GM12872 (cell line): Measurements from ENCODE around the gene SLC51B.

Experiments
- TF ChIP-seq, protein P1 (sequence below): IDR thresholded peaks from 3 replicates; pipeline ENCODE4 v1.5.1; 2011; ENCODE audit warnings: low read depth, mild to moderate bottlenecking, low read length, moderate library complexity; ENCODE audit not compliant: insufficient read depth

The SLC51B gene

GRCh38 chr15:65059931-65060596, 14.9 kb downstream of the SLC51B start:
- TF ChIP-seq, protein P1, sequence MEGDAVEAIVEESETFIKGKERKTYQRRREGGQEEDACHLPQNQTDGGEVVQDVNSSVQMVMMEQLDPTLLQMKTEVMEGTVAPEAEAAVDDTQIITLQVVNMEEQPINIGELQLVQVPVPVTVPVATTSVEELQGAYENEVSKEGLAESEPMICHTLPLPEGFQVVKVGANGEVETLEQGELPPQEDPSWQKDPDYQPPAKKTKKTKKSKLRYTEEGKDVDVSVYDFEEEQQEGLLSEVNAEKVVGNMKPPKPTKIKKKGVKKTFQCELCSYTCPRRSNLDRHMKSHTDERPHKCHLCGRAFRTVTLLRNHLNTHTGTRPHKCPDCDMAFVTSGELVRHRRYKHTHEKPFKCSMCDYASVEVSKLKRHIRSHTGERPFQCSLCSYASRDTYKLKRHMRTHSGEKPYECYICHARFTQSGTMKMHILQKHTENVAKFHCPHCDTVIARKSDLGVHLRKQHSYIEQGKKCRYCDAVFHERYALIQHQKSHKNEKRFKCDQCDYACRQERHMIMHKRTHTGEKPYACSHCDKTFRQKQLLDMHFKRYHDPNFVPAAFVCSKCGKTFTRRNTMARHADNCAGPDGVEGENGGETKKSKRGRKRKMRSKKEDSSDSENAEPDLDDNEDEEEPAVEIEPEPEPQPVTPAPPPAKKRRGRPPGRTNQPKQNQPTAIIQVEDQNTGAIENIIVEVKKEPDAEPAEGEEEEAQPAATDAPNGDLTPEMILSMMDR: no peak

DNA sequence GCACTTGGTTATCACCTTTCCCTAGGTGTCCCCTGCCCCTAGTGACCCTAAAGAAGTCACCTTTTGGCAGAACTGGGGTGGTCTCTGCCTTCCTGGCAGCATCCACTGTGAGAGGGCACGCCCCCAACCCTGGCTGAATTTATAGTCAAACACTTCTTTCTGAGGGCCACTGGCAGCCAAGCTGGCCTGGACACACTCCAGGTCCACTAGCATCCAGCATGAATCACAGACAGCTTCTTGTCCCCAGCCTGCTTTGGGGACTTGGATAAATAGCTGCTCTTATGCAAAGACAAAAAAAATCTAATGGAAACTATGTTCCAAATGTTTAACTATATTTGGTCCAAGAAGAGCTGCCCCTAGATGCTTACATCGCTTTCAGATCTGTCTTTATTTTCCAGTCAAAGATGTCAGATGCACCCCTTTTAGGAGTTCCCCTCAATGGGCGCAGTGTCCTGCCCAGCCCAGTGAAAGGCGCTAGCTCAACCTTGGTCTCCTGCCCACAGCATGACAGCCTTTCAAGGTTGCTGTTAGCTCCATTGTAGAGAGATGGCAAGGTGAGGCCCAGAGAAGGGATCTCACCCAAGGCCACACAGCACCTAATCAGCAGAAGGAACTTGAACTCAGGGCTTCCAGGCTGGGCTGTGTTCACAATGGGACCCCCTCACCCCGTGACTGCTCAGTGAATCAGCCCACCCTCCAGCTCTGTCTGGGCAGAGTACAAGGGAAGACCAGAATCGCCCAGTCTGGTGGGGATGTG, 15.6 kb downstream of the SLC51B start:
- TF ChIP-seq, protein P1: no peak

DNA sequence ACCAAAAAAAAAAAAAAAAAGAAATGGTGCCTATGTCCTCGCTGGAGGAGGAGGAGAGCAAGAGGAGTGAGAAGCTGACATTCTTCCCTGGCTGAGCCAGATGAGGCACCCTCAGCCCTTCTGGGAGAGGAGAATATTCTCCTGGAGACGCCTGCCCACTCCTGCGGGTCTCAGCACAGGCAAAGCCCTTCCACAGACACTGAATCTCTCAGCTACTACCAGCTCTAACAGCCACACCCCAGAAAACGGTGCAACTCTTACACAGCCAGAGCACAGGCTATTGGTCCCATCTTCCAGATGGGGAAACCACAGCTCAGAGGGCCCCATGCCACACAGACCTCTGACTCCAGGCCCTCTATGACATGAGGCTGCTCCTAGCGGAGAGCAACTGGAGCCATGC, 16.9 kb downstream of the SLC51B start:
- TF ChIP-seq, protein P1: no peak

GRCh38 chr15:65062726-65063125, 17.5 kb downstream of the SLC51B start:
- TF ChIP-seq, protein P1: no peak

DNA sequence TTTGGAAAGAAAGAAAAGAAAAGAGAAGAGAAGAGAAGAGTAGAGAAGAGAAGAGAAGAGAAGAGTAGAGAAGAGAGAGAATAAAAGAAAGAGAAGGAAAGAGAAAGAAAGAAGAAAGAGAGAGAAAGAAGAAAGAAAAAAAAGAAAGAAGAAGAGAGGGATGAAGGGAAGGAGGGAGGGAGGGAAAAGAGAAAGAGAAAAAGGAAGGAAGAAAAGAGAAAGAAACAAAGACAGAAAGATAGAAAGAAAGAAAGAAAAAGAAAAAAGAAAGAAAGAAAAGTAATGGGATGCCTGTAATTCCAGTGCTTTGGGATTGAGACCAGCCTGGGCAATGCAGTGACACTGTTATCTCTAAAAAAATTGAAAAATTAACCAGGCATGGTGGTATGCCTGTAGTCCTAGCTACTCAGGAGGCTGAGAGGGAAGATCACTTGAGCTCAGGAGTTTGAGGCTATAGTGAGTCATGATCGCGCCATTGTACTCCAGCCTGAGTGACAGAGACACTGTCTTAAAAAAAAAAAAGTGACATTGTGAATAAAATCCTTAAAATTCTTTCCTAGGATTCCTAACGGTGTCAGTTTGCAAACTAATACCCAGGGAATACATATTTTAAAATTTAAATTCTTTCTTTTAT, 20.9 kb downstream of the SLC51B start:
- TF ChIP-seq, protein P1: no peak

- TF ChIP-seq, protein P1: no peak
These were observed 21.6 kb downstream of the SLC51B start for GRCh38 chr15:65066635-65067316.

DNA sequence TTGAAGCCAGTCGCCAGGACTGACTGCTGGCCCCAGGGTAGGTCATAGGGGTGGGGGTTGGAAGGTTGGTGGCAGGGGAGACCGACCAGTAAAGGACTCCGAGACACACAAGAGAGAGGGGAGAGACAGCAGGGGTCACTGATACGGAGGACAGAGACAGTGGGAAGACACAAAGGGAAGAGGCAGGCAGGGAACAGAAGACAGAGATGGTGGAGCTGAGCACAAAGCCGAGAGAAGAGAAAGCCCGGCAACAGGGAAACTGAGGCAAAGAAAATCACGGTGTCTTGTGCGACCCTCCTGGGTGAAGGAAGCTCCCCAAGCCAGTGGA, 22.1 kb downstream of the SLC51B start:
- TF ChIP-seq, protein P1: no peak
